GM10266 (cell line): Measurements from ENCODE around the gene KCNJ10.
A peak's percentile ranks its signal among the peaks of the same experiment; 100 is the strongest.

Experiments used
- DNase-seq: peaks from one replicate; pipeline ENCODE4 v3.0.0; 2012; ENCODE audit errors: extremely low spot score
- CTCF ChIP-seq: IDR thresholded peaks from 2 replicates; pipeline ENCODE4 v1.5.1; 2012; ENCODE audit warnings: mild to moderate bottlenecking, low read depth; ENCODE audit not compliant: control insufficient read depth, insufficient read depth; ENCODE audit errors: missing control alignments

KCNJ10 gene

GRCh38 chr1:160007577-160008200 lies 62.3 kb downstream of the KCNJ10 start:
- peak; percentile 66 for TF ChIP-seq CTCF
- peak; percentile 19 for DNase-seq

- TF ChIP-seq CTCF, result peak; percentile 92
- DNase-seq, result peak; percentile 73
These were observed 63.5 kb downstream of the KCNJ10 start for GRCh38 chr1:160006312-160006940.

GRCh38 chr1:160005070-160005469 lies 64.9 kb downstream of the KCNJ10 start:
- no peak for TF ChIP-seq CTCF
- no peak for DNase-seq

- no peak for TF ChIP-seq CTCF
- no peak for DNase-seq
These were observed 65.5 kb downstream of the KCNJ10 start for GRCh38 chr1:160004425-160004824.

GRCh38 chr1:160004001-160004400 lies 66.0 kb downstream of the KCNJ10 start:
- TF ChIP-seq CTCF, result no peak
- no peak for DNase-seq

GRCh38 chr1:160001440-160001839 lies 68.5 kb downstream of the KCNJ10 start:
- TF ChIP-seq CTCF, result no peak
- DNase-seq, result no peak

GRCh38 chr1:159999204-159999603 lies 70.8 kb downstream of the KCNJ10 start:
- no peak for TF ChIP-seq CTCF
- DNase-seq, result no peak
